Neuronal stem cell (in vitro differentiated cells): Measurements from ENCODE around the gene METTL17.

Experiments used
- DNase-seq: peaks from one replicate; pipeline ENCODE4 v3.0.0-alpha.2; 2013; ENCODE audit warnings: low spot score
- H2AFZ ChIP-seq: one replicate; pipeline ENCODE4 v1.6.1; 2013; ENCODE audit warnings: mild to moderate bottlenecking, low read length, inconsistent platforms
- H2AK5ac ChIP-seq: 2 replicates; pipeline ENCODE4 v1.6.1; 2013; ENCODE audit warnings: low read depth, mild to moderate bottlenecking, inconsistent platforms, low read length, moderate library complexity, mixed read lengths
- H2BK120ac ChIP-seq: 2 replicates; pipeline ENCODE4 v1.6.1; 2013; ENCODE audit warnings: low read depth, mild to moderate bottlenecking, inconsistent platforms, low read length, moderate library complexity, mixed read lengths
- H2BK12ac ChIP-seq: one replicate; pipeline ENCODE4 v1.6.1; 2013; ENCODE audit warnings: low read length, inconsistent platforms
- H2BK15ac ChIP-seq: 2 replicates; pipeline ENCODE4 v1.6.1; 2013; ENCODE audit warnings: mild to moderate bottlenecking, low read length, inconsistent platforms, mixed read lengths
- H2BK5ac ChIP-seq: one replicate; pipeline ENCODE4 v1.6.1; 2013; ENCODE audit warnings: inconsistent platforms, mild to moderate bottlenecking, low read length, moderate library complexity
- H3K14ac ChIP-seq: one replicate; pipeline ENCODE4 v1.6.1; 2013; ENCODE audit warnings: low read length, inconsistent platforms
- H3K18ac ChIP-seq: 2 replicates; pipeline ENCODE4 v1.6.1; 2013; ENCODE audit warnings: low read length, inconsistent platforms
- H3K23ac ChIP-seq: 2 replicates; pipeline ENCODE4 v1.6.1; 2013; ENCODE audit warnings: low read depth, mild to moderate bottlenecking, mixed read lengths, low read length, inconsistent platforms; ENCODE audit not compliant: poor library complexity
- H3K27ac ChIP-seq: replicated peaks from 3 replicates; pipeline ENCODE4 v1.5.1; 2013; ENCODE audit warnings: low read length, inconsistent platforms
- H3K27me3 ChIP-seq, 3 experiments: 2 replicates each; pipeline ENCODE4 v1.6.1; 2013; ENCODE audit warnings: low read length in 3 of 3, mild to moderate bottlenecking in 2 of 3, inconsistent platforms in 1 of 3, low read depth in 1 of 3, mixed read lengths in 1 of 3, moderate library complexity in 1 of 3; ENCODE audit not compliant: control insufficient read depth in 3 of 3, insufficient read depth in 3 of 3
- H3K36me3 ChIP-seq, 2 donors: replicated peaks in 1 of 2; 2 replicates each; pipeline ENCODE4 v1.6.1; 2013; ENCODE audit warnings: low read length in 2 of 2; ENCODE audit not compliant: control insufficient read depth in 2 of 2, insufficient read depth in 2 of 2
- H3K4ac ChIP-seq: 2 replicates; pipeline ENCODE4 v1.6.1; 2013; ENCODE audit warnings: inconsistent platforms, mild to moderate bottlenecking, low read length, moderate library complexity
- H3K4me1 ChIP-seq, 2 donors: 1 replicate in 1 of 2; 2 replicates in 1 of 2; pipeline ENCODE4 v1.6.1; 2013; ENCODE audit warnings: low read length in 2 of 2, low read depth in 1 of 2; ENCODE audit not compliant: control insufficient read depth in 2 of 2, insufficient read depth in 1 of 2
- H3K4me2 ChIP-seq: one replicate; pipeline ENCODE4 v1.6.1; 2013; ENCODE audit warnings: mild to moderate bottlenecking, low read length, inconsistent platforms; ENCODE audit not compliant: insufficient read depth, poor library complexity, severe bottlenecking
- H3K4me3 ChIP-seq, 2 donors: 2 replicates each; pipeline ENCODE4 v1.5.1; 2013; ENCODE audit warnings: low read length in 2 of 2, mild to moderate bottlenecking in 2 of 2, inconsistent platforms in 1 of 2, moderate library complexity in 1 of 2
- H3K79me1 ChIP-seq: one replicate; pipeline ENCODE4 v1.6.1; 2013; ENCODE audit warnings: low read depth, mild to moderate bottlenecking, inconsistent platforms, low read length, moderate library complexity
- H3K9ac ChIP-seq: one replicate; pipeline ENCODE4 v1.6.1; 2013; ENCODE audit warnings: mild to moderate bottlenecking, low read depth, low read length, inconsistent platforms; ENCODE audit not compliant: poor library complexity
- H3K9me3 ChIP-seq, 2 donors: replicated peaks in 1 of 2; 2 replicates each; pipeline versions ENCODE3 to v1.6.1; 2013; ENCODE audit warnings: low read length in 2 of 2, mild to moderate bottlenecking in 2 of 2, inconsistent platforms in 1 of 2, low read depth in 1 of 2, mixed read lengths in 1 of 2, moderate library complexity in 1 of 2; ENCODE audit not compliant: control insufficient read depth in 2 of 2, insufficient read depth in 1 of 2
- H4K8ac ChIP-seq: one replicate; pipeline ENCODE4 v1.6.1; 2013; ENCODE audit warnings: low read depth, mild to moderate bottlenecking, inconsistent platforms, low read length, moderate library complexity
- H4K91ac ChIP-seq: one replicate; pipeline ENCODE4 v1.6.1; 2013; ENCODE audit warnings: low read length, low read depth, mild to moderate bottlenecking, inconsistent platforms; ENCODE audit not compliant: poor library complexity
- WGBS, 2 donors: extraction: QIAGEN DNeasy Blood & Tissue Kit; methylation state at CpG; one replicate each; pipeline ENCODE4 v1.1.7; 2013; ENCODE audit warnings: missing lambda C conversion rate in 2 of 2, mixed read lengths in 1 of 2; ENCODE audit not compliant: insufficient read length in 2 of 2, insufficient replicate concordance in 1 of 2; ENCODE audit errors: extremely low coverage in 2 of 2; 5-methylcytosine and 5-hydroxymethylcytosine counted together

METTL17 gene

DNA sequence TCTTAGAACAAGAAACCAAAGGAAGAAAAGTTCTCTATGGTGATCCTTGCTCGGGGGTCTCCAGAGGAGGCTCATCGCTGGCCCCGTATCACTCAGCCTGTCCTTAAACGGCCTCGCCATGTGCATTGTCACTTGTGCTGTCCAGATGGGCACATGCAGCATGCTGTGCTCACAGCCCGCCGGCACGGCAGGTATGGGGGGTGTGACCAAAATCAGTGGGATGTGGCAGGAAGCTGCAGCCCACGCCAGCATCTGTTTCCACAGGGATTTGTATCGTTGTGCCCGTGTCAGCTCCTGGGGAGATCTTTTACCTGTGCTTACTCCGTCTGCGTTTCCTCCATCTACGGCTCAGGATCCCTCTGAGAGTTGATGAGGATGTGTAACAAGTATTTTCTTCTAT lies 6.7 kb downstream of the METTL17 start:
- Histone ChIP-seq H3K9ac (no peak overlapping the region), H3K4me1 (no peaks in the 10 kb centered on the region)

DNA sequence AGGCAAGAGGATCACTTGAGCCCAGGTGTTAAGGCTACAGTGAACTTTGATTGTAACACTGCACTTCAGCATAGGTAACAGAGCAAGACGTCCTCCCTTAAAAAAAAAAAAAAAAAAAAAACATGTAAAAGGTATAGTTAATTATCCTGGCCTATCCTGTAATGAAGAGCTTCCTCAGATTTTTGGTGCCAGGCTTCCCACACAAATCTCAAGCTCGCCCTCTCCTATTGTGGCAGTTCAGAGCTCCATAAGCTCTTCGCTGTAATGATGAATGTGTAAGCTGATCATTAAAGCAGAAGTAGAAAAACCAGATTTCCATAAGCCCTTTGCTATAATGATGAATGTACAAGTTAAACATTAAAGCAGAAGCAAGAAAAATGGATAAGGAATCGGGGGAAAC lies 7.3 kb downstream of the METTL17 start:
- H3K9ac ChIP-seq, result no peak overlapping the region
- H2AK5ac ChIP-seq, result no peak overlapping the region
- H3K4me3 ChIP-seq, result no peak overlapping the region
- H3K23ac ChIP-seq, result no peak overlapping the region
- H3K4me1 ChIP-seq, result no peaks in the 10 kb centered on the region
- no peaks in the 10 kb centered on the region for H3K79me1 ChIP-seq
- no peak overlapping the region for H3K4me2 ChIP-seq
- H2BK5ac ChIP-seq, result no peak overlapping the region
- WGBS, 2 donors, result no CpG with 5 or more reads among the region's 4 CpGs
- H2BK12ac ChIP-seq, result no peak overlapping the region
- H2BK120ac ChIP-seq, result no peak overlapping the region
- no peak overlapping the region for H2AFZ ChIP-seq
- no peaks in the 10 kb centered on the region for H3K9me3 ChIP-seq
- peaks cover 31 to 57% of the 10 kb centered on the region in 2 donors for H3K36me3 ChIP-seq
- H3K4ac ChIP-seq, result no peak overlapping the region
- no peak overlapping the region for H2BK15ac ChIP-seq
- no peak overlapping the region for H4K8ac ChIP-seq
- DNase-seq, result no peak
- no peaks in the 10 kb centered on the region for H3K27me3 ChIP-seq
- H3K14ac ChIP-seq, result no peak overlapping the region
- no peak overlapping the region for H3K18ac ChIP-seq
- no peak overlapping the region for H4K91ac ChIP-seq
- no peak overlapping the region for H3K27ac ChIP-seq

More for the DNA sequence above, 6.7 kb downstream of the METTL17 start:
- Histone ChIP-seq H3K18ac (no peak overlapping the region), H3K9me3 (no peaks in the 10 kb centered on the region), H3K4me3 (no peak overlapping the region), H2BK5ac (no peak overlapping the region), H3K36me3 (peaks cover 34 to 63% of the 10 kb centered on the region in 2 donors), H2BK120ac (no peak overlapping the region), H3K4me2 (no peak overlapping the region), H3K79me1 (no peaks in the 10 kb centered on the region), H2BK12ac (no peak overlapping the region), H2AFZ (no peak overlapping the region), H2AK5ac (no peak overlapping the region), H3K14ac (no peak overlapping the region), H4K8ac (no peak overlapping the region), H3K4ac (no peak overlapping the region), H2BK15ac (no peak overlapping the region), H3K23ac (no peak overlapping the region), H3K27me3 (no peaks in the 10 kb centered on the region), H4K91ac (no peak overlapping the region), H3K27ac (no peak overlapping the region)
- no CpG with 5 or more reads among the region's 14 CpGs for WGBS, 2 donors
- DNase-seq, result no peak

DNA sequence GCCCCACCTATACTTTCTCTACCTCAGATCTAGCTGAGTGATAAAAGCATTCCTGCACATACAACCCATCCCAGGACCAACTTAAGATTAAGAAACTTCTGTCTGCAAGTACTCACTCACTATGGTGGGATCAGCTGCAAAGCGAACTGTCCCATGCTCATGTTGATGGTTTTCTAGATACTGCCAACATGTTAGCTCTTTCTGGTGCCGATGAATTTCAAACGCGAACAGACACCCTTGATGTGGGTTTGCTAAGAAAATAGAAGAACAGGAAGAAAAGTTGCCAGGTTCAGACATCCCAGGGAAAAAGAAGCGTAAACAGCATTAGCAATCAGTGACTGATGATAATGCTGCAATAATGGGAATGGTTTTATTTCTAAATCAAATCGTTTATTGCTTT lies 7.8 kb downstream of the METTL17 start:
- no peak overlapping the region for H2BK12ac ChIP-seq
- H3K14ac ChIP-seq, result no peak overlapping the region
- no peaks in the 10 kb centered on the region for H3K79me1 ChIP-seq
- H2BK15ac ChIP-seq, result no peak overlapping the region
- no peaks in the 10 kb centered on the region for H3K9me3 ChIP-seq
- no peak overlapping the region for H3K4ac ChIP-seq
- no peak overlapping the region for H3K23ac ChIP-seq
- no peak overlapping the region for H4K8ac ChIP-seq
- no peak overlapping the region for H3K4me3 ChIP-seq
- H2AFZ ChIP-seq, result no peak overlapping the region
- peaks cover 27 to 53% of the 10 kb centered on the region in 2 donors for H3K36me3 ChIP-seq
- no CpG with 5 or more reads among the region's 6 CpGs for WGBS, 2 donors
- H4K91ac ChIP-seq, result no peak overlapping the region
- no peak overlapping the region for H2BK120ac ChIP-seq
- no peaks in the 10 kb centered on the region for H3K27me3 ChIP-seq
- H2AK5ac ChIP-seq, result no peak overlapping the region
- no peak overlapping the region for H3K27ac ChIP-seq
- H3K4me2 ChIP-seq, result no peak overlapping the region
- no peak for DNase-seq
- no peak overlapping the region for H2BK5ac ChIP-seq
- no peaks in the 10 kb centered on the region for H3K4me1 ChIP-seq
- H3K18ac ChIP-seq, result no peak overlapping the region
- H3K9ac ChIP-seq, result no peak overlapping the region

DNA sequence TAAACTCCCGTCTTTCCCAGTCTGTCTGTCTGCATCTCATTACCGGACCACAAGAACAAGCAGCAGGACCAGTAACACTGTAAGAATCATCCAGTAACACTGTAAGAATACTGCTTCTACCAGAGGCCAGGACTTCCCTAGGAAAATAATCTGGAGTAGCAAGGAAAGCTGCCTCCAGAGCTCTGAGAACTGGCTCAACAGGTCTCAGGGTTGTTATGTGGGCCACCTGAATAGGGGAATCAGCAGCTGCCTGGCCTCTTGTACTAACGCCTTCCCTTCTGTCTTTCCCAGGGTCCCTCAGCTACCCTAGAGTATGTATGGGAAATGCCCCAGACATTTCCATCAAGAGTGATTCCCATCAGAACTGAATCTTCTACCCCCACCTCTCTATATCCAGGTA lies 8.4 kb downstream of the METTL17 start:
- H3K27ac ChIP-seq, result no peak overlapping the region
- no peak overlapping the region for H3K9ac ChIP-seq
- no peaks in the 10 kb centered on the region for H3K79me1 ChIP-seq
- H2AFZ ChIP-seq, result no peak overlapping the region
- H3K4me3 ChIP-seq, result no peak overlapping the region
- no peak overlapping the region for H4K8ac ChIP-seq
- no CpG with 5 or more reads among the region's 3 CpGs for WGBS, 2 donors
- DNase-seq, result no peak
- H4K91ac ChIP-seq, result no peak overlapping the region
- no peak overlapping the region for H3K4me2 ChIP-seq
- no peak overlapping the region for H3K23ac ChIP-seq
- H3K4me1 ChIP-seq, result no peaks in the 10 kb centered on the region
- no peak overlapping the region for H2AK5ac ChIP-seq
- no peak overlapping the region for H2BK120ac ChIP-seq
- peaks cover 23 to 47% of the 10 kb centered on the region in 2 donors for H3K36me3 ChIP-seq
- H3K18ac ChIP-seq, result no peak overlapping the region
- no peak overlapping the region for H3K14ac ChIP-seq
- H3K4ac ChIP-seq, result no peak overlapping the region
- H2BK12ac ChIP-seq, result no peak overlapping the region
- no peaks in the 10 kb centered on the region for H3K9me3 ChIP-seq
- H3K27me3 ChIP-seq, result no peaks in the 10 kb centered on the region
- H2BK15ac ChIP-seq, result no peak overlapping the region
- H2BK5ac ChIP-seq, result no peak overlapping the region
